IgD-negative memory B cell (primary cell): ENCODE data around the gene FASN. TPM values are rescaled to one million over a fixed set of nuclear protein-coding genes. Genes with fewer than 3 reads are reported as not detected.

Experiments
- H3K27ac Mint-ChIP-seq, 3 donors: one replicate each; pipeline ENCODE4 v1.8.0; 2020 to 2022; ENCODE audit warnings: mild to moderate bottlenecking in 3 of 3, mixed read lengths in 3 of 3, moderate library complexity in 1 of 3
- H3K27me3 Mint-ChIP-seq: one replicate; pipeline ENCODE4 v1.8.0; 2021; ENCODE audit warnings: mixed read lengths
- H3K36me3 Mint-ChIP-seq: one replicate; pipeline ENCODE4 v1.8.0; 2020; ENCODE audit warnings: mild to moderate bottlenecking, mixed read lengths
- H3K4me1 Mint-ChIP-seq, 3 donors: one replicate each; pipeline ENCODE4 v1.8.0; 2020 to 2022; ENCODE audit warnings: mixed read lengths in 3 of 3, mild to moderate bottlenecking in 1 of 3
- H3K4me3 Mint-ChIP-seq, 4 donors: one replicate each; pipeline ENCODE4 v1.8.0; 2020 to 2022; ENCODE audit warnings: mild to moderate bottlenecking in 4 of 4, mixed read lengths in 4 of 4, moderate library complexity in 3 of 4
- H3K9me3 Mint-ChIP-seq, 3 donors: one replicate each; pipeline ENCODE4 v1.8.0; 2020 to 2021; ENCODE audit warnings: mixed read lengths in 3 of 3, mild to moderate bottlenecking in 1 of 3
- polyA plus RNA-seq: library from polyadenylated mRNA; unstranded; fragments of 300-500 nt; fragmentation: Illumina TruSeq; gene quantifications from one replicate; pipeline ENCODE4 v1.2.3, GENCODE V29; 2021

FASN gene
- polyA plus RNA-seq, 1 donor from 2014 or later = 2.9 TPM

DNA sequence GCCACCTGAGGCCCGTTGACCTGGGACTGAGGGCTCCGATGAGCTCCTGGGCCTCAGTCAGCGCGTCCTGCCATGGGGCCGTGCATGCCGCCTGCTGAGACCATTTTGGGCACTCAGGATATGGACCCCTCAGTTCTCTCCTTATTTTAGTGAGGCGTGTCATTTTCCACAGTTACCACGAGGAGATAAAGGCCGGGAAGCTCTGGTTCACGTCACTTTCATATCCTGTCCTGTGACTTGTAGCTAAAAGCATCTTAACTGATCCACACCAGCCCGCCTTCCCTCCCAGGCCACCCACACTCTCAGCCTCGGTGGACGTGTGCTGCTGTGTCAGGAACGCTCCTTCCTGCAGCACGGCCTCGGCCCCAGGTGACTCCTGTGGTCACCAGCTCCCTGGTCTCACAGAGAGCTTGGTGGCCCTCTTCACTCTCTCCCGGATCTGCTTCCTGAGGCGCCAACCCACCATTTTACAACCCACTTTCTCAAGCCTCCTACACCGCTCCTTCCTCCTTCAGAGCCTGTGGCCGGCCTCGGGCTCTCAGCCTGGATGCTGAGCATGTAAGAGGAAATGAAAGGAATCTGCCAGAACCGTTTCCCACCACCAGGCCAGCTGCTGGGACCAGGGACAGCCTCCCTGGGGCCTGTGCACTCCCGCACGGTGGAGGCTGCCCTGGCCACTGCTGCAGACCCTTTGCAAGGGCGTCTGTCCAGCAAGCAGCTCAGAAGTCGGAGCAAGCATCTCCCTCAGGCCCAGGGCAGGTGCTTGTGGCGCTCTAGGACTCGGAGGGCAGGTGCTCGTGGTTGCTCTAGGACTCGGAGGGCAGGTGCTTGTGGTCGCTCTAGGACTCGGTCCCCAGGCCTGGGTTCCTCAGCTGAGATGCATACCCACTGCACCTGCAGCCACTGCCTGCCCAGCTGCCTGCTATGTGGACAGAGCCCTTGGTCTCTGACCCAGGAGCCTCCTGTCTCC lies 23.9 kb upstream of the FASN start:
- no peaks in the 10 kb centered on the region for H3K9me3 Mint-ChIP-seq
- no peaks in the 10 kb centered on the region for H3K27me3 Mint-ChIP-seq
- H3K4me1 Mint-ChIP-seq = no peaks in the 10 kb centered on the region
- no peak overlapping the region for H3K4me3 Mint-ChIP-seq
- no peaks in the 10 kb centered on the region for H3K36me3 Mint-ChIP-seq
- H3K27ac Mint-ChIP-seq = no peak overlapping the region

DNA sequence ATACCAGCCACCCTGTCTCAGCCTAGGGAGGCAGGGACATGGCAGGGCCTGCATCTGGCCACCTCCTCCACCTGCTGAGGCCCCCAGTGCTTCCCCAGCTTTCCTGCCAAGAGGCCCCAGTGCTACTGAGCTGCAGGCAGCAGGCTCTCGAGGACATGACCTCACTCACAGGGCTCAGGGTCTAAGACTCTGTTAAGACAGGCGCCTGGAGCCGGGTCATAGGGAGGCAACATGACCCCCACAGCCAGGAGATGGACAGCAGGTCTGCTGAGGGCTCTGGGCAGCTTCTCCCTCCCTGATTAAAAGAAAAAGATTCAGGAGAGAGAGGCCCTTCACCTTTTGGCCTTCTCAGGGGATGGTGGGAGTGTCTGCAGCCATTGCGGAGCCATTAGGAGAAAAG lies 23.2 kb upstream of the FASN start:
- Mint-ChIP-seq H3K36me3 (no peaks in the 10 kb centered on the region), H3K27ac (no peak overlapping the region), H3K27me3 (no peaks in the 10 kb centered on the region), H3K4me1 (no peaks in the 10 kb centered on the region), H3K9me3 (no peaks in the 10 kb centered on the region), H3K4me3 (no peak overlapping the region)

DNA sequence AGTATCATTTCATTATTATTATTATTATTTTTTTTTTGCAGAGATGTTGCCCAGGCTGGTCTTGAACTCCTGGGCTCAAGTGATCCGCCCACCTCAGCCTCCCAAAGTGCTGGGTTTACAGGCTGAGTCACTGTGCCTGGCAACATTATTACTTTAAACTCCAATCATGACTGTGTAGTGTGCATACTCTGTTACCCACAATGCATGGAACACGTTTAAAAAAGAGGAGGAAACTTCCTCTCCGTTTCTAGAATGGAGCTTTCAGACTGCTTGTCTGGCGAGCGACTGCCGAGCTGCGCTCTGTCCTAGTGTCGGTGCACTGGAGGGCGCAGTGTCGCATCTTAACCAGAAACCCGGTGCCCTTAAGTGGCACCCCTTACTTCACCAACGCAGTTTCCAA lies 22.1 kb upstream of the FASN start:
- no peaks in the 10 kb centered on the region for H3K4me1 Mint-ChIP-seq
- H3K27ac Mint-ChIP-seq = no peak overlapping the region
- no peaks in the 10 kb centered on the region for H3K36me3 Mint-ChIP-seq
- no peak overlapping the region for H3K4me3 Mint-ChIP-seq
- no peaks in the 10 kb centered on the region for H3K27me3 Mint-ChIP-seq
- no peaks in the 10 kb centered on the region for H3K9me3 Mint-ChIP-seq

DNA sequence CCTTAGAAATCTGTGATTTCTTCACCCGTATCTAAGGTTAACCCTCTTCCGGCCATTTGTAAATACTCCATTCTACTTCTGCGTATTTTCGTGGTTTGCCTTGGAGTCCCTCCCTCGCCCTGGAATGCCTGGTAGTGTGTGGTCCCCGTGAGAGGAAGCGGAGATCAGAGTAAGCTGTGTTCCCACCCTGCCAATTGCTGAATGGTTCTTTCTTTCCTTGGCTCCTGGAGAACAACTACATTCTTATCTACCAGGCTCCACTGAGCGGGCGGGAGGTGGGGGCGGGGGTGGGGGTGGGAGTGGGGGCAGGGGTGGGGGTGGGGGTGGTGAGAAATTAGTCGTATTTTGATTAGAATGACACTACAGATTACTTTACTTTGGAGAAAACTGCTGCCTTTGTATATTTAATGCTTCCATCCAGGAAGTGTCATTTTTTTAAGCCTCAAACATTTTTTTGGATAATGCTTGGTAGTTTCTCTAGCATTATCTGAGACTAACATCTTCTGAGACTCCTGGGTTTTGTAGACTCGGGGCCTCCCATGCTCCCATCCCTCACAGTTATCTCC lies 20.9 kb upstream of the FASN start:
- Mint-ChIP-seq H3K27ac (no peak overlapping the region), H3K9me3 (no peaks in the 10 kb centered on the region), H3K36me3 (no peaks in the 10 kb centered on the region), H3K4me1 (no peaks in the 10 kb centered on the region), H3K4me3 (peak overlapping the region in 1 of 4 donors; percentile 43), H3K27me3 (no peaks in the 10 kb centered on the region)

DNA sequence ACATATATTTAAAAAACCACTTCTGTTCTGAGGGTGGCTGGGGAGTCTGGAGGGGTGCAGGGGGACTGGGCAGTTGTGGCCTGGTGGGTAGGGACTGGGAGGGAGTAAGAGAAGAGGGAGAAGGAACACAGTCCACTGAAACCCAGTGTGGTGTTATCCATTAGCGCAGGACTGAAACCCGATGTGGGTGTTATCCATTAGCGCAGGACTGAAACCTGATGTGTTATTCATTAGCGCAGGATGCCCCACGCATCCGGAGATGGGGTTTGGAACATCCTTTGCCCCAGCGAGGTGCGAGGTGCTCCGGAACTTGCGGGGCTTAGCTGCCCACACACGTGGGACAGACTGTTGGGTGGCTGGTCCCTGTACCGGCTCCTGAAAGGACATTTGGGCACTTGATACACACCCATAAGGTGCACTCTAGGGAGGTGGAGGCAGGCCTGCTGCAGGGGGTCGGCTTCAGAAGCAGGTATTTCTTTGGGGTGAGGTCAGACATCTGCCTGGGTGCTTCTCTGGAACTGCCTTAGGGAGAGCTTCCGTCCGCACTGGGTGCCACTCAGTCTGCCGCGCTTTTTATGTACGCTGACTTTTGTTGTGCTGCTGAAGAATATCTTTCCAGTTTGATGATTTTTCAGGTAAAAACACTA lies 20.3 kb upstream of the FASN start:
- H3K36me3 Mint-ChIP-seq = no peaks in the 10 kb centered on the region
- H3K27me3 Mint-ChIP-seq = no peaks in the 10 kb centered on the region
- no peak overlapping the region for H3K27ac Mint-ChIP-seq
- H3K4me3 Mint-ChIP-seq = no peak overlapping the region
- no peaks in the 10 kb centered on the region for H3K9me3 Mint-ChIP-seq
- H3K4me1 Mint-ChIP-seq = no peaks in the 10 kb centered on the region

DNA sequence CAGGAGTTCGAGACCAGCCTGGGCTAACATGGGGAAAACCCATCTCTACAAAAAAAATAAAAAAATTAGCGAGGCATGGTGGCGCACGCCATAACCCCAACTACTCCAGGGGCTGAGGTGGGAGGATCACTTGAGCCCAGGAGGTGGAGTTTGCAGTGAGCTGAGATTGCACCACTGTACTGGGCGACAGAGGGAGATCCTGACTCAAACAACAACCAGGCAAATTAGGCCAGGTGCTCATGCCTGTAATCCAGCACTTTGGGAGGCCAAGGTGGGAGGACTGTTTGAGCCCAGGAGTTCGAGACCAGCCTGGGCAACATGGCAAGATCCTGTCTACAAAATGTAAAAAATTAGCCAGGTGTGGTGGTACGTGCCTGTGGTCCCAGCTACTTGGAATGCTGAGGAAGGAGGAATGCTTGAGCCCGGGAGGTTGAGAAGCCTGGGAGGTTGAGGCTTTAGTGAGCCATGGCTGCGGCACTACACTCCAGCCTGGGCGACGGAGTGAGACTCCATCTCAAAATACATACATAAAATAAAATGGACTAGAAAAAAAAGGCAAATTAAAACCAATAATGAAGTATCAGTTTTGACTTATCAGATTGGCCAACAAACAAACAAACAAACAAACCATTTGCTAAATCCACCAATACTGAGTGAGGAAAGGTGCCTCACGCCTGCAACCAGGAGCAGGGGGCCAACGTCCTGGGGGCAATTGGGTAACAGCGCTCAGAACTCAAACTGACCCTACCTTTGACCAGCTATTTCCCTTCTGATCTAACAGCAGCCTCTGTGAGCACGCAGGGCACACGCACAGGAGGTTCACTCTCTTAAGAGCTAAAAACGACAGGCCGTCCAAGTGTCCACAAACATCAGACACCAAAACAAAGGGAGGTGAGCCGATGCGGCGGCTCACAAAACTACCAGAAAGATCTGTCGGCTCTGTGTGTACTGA lies 19.4 kb upstream of the FASN start:
- Mint-ChIP-seq H3K27ac (no peak overlapping the region), H3K4me1 (no peaks in the 10 kb centered on the region), H3K36me3 (no peaks in the 10 kb centered on the region), H3K9me3 (no peaks in the 10 kb centered on the region), H3K27me3 (no peaks in the 10 kb centered on the region), H3K4me3 (no peak overlapping the region)

DNA sequence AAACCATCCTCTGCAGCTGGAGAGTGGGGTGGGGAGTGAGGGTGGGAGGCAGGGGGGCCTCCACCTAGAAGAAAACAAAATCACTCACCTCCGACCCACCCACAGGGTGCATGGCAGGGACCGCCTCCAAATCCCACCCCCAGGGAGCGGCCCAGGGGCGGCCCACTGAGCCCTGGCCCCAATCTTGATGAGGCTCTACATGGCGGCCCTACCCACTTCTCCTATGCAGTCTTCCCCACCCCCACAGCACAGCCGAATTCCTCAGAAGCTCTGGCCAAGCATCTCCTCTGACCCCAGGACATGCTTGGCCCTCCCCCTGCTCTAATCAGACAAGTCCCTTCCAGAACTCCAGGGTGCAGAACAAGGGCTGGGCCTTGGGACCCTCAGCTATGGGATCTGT lies 18.2 kb upstream of the FASN start:
- peaks cover 0 to 2% (median 0%) of the 10 kb centered on the region in 3 donors for H3K4me1 Mint-ChIP-seq
- H3K27me3 Mint-ChIP-seq = no peaks in the 10 kb centered on the region
- H3K4me3 Mint-ChIP-seq = no peak overlapping the region
- no peaks in the 10 kb centered on the region for H3K9me3 Mint-ChIP-seq
- H3K27ac Mint-ChIP-seq = no peak overlapping the region
- no peaks in the 10 kb centered on the region for H3K36me3 Mint-ChIP-seq

DNA sequence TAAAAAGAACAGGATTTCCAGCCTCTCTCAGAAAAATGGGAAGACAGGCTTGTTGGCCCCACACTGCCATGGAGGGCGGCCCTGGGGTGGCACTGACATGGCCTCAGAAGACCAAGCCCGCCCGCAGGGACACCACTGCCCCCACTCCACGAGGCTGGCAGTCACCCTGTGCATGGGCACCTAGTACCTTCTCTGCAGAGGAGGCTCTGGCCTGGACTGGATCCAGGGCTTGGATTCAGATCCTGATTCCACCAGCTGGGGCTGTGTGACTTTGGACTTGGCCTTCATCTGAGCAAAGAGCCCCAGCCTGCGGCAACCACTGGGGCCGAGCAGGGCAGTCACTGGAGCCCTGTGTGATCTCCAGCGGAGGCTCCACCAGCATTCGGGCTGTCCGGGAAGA lies 16.8 kb upstream of the FASN start:
- Mint-ChIP-seq H3K9me3 (no peaks in the 10 kb centered on the region), H3K4me3 (no peak overlapping the region), H3K36me3 (peaks cover 1% of the 10 kb centered on the region), H3K27ac (no peak overlapping the region), H3K27me3 (no peaks in the 10 kb centered on the region), H3K4me1 (peaks cover 0 to 2% (median 0%) of the 10 kb centered on the region in 3 donors)

DNA sequence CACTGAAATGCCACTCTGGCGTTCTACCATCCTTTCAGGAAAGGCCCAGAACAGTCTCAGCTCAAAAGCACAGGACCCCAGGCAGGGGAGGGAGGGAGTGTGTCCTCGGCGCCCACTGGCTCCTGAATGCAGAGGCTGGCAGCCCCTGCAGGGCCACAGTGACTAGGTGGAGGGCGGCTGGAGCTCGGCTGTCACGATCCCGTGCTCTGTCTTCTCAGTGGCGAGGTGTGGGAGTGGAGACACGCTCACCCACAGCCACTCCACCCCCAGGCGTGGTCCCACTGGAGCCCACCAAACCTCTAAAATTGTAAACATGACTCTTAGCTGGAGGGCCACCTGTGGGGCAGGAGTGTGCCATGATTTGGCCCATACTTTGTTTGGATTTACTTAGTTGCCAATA lies 16.4 kb upstream of the FASN start:
- Mint-ChIP-seq H3K4me3 (no peak overlapping the region), H3K9me3 (no peaks in the 10 kb centered on the region), H3K4me1 (peaks cover 0 to 2% (median 0%) of the 10 kb centered on the region in 3 donors), H3K36me3 (peaks cover 1% of the 10 kb centered on the region), H3K27ac (no peak overlapping the region), H3K27me3 (no peaks in the 10 kb centered on the region)

DNA sequence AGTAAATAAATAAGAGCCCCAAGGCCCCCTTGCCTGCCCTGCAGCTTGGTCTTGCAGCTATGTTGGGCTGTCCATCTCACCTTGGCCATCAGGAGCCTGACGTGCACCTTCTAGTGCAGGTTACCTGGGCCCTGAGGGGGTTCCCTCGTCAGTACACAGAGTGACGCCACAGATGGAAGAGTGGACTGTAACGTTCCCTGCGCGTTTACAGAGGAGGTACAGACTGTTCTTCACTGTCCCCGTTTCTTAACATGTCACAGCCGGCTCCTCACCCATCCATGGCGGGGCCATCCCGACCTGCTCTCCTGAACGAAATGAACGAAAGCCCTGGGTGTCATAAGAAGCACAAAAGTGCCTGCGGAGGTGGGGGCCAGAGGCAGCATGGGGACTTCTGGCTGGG lies 15.9 kb upstream of the FASN start:
- Mint-ChIP-seq H3K36me3 (peaks cover 1% of the 10 kb centered on the region), H3K27ac (no peak overlapping the region), H3K9me3 (no peaks in the 10 kb centered on the region), H3K4me3 (no peak overlapping the region), H3K27me3 (no peaks in the 10 kb centered on the region), H3K4me1 (peaks cover 0 to 2% (median under 1%) of the 10 kb centered on the region in 3 donors)

DNA sequence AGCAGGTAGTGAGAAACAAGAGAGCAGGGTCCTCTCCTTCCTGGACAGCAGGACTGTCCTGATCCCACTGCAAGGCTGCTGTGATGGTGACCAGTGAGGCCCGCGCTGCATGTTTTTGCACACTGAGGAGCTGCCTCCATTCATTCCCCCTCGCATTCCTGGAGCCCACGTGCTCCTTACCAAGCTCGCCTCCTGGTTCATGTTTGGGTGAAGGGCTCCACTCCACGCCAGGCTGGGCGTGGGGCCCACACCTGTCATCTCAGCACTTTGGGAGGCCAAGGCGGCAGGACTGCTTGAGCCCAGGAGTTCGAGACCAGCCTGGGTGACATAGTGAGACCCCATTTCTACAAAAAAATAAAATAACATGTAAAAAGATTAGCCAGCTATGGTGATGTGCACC lies 15.4 kb upstream of the FASN start:
- H3K36me3 Mint-ChIP-seq = peaks cover 1% of the 10 kb centered on the region
- no peaks in the 10 kb centered on the region for H3K9me3 Mint-ChIP-seq
- H3K4me3 Mint-ChIP-seq = no peak overlapping the region
- H3K4me1 Mint-ChIP-seq = peaks cover 0 to 5% (median 2%) of the 10 kb centered on the region in 3 donors
- no peaks in the 10 kb centered on the region for H3K27me3 Mint-ChIP-seq
- no peak overlapping the region for H3K27ac Mint-ChIP-seq

DNA sequence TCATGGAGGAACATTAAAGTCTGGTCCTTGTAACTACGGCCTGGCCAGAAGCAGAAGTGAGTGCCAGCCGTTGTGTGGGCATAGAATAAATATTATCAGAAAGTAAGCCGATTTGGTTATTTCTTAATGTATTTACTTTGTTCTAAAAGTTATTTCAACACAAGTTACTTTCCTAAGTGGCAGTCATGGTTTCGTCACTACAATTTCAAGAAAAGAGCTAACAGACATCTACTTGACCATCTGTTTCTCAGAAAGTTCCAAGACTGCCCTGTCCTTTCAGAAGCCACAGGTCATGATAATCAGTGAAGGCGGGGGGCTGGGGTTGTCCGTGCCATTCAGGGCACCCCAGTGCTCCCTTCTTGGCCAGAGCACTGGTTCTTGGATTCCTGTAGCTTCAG lies 14.9 kb upstream of the FASN start:
- no peak overlapping the region for H3K4me3 Mint-ChIP-seq
- no peaks in the 10 kb centered on the region for H3K27me3 Mint-ChIP-seq
- H3K9me3 Mint-ChIP-seq = no peaks in the 10 kb centered on the region
- H3K4me1 Mint-ChIP-seq = peaks cover 0 to 5% (median 2%) of the 10 kb centered on the region in 3 donors
- peaks cover 1% of the 10 kb centered on the region for H3K36me3 Mint-ChIP-seq
- H3K27ac Mint-ChIP-seq = no peak overlapping the region

DNA sequence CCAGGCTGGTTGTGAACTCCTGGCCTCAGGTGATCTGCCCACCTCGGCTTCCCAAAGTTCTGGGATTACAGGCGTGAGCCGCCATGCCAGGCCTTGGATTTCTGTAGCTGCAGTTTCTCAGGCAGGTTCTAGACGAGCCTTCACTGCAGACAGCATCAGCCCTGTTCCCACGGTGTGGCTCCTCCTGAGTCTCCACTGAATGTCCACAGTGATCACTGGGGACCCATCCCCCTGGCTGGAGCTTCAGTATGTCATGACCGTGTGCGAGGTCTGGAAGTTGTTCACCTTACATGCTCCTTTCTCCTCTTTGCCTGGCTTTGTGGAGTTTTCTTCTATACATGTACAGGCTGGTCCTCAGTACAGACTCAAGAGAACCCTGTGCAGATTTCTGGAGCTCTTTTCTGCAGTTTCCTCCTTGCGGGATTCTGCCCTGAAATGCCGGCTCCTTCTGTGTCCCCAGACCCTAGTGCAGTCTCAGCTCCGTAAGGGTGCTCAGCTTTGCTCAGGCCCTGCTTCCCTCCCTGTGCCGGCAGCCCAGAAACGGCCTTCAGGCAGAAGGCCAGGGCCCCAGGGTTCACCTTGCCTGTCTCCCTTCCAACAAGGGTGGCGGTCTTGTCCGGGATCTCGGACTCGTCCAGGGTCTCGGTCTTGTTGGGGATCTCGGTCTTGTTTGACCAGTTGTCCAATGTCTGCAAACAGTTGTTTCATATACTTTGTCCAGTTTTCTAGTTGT lies 14.3 kb upstream of the FASN start:
- H3K9me3 Mint-ChIP-seq = no peaks in the 10 kb centered on the region
- no peak overlapping the region for H3K27ac Mint-ChIP-seq
- H3K36me3 Mint-ChIP-seq = peaks cover 1% of the 10 kb centered on the region
- H3K4me3 Mint-ChIP-seq = no peak overlapping the region
- H3K4me1 Mint-ChIP-seq = peaks cover 2 to 5% (median 2%) of the 10 kb centered on the region in 3 donors
- no peaks in the 10 kb centered on the region for H3K27me3 Mint-ChIP-seq

DNA sequence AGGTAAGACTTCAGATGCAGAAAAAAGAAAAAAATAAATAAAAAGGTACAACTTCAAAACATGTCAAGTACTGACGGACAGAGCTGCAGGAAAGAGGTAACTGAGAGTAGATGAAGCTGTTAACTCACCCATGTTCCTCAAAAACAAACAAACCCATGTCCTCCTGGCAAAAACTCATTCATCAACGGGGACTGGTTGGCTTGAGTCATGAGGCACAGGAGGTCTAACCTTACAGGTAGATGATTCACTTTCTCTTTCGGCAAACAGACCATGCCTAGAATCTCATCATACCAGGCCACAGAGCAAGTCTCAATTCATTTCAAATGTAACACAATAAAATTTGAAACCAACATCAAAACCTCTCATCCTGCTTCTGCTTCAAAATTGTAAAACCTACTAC lies 12.3 kb upstream of the FASN start:
- Mint-ChIP-seq H3K36me3 (peaks cover 1% of the 10 kb centered on the region), H3K27me3 (no peaks in the 10 kb centered on the region), H3K27ac (no peak overlapping the region), H3K9me3 (no peaks in the 10 kb centered on the region), H3K4me3 (no peak overlapping the region), H3K4me1 (peaks cover 10 to 14% (median 12%) of the 10 kb centered on the region in 3 donors)
